Hematopoietic multipotent progenitor cell treated with erythropoietin and hydrocortisone succinate and interleukin-3 and kit ligand, for 6 days (in vitro differentiated cells): ENCODE results near the gene ZFP3.
"Not testable (repeated sequence)": the region's sequence is repeated elsewhere in the genome, so short reads cannot be mapped to it uniquely, and the experiment has no call there.

Experiments
- DNase-seq: peaks from one replicate; pipeline ENCODE4 v3.0.0-alpha.2; 2015

ZFP3 gene

DNA sequence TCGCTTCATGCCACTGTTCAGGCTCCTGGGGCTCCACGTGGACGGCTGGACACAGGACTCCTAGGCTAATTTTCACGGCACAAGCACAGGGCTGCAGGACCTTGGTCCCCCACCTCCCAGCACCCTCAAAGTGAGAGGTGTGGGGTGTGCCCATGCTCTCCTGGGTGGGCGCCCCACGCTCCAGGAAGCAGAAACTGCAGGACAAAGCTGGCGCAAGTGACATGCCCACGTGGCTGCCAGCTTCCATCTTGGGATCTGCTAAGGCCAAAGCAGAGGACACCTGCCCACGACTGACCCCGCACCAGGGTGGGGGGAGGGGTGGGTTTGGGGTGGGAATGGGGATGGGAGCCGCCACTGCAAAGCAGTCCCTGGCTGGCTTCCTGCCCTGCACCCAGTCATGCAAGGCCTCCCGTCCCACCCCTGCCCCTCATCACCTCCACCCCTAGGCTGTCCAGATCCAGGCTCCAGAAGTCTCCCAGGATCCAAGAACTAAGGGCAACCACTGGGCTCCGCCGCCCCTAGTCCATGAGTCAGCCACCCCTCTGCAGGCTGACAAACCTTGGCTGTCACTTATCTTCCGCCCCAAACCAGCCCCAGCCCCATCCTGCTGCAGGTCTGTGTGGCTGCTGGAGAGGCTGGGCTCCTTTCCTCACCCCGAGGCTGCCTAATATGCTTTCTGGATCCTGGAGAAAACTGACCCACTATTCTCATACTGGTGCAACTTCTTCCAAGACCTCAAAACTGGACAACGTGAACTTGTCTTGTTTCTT lies 48.6 kb downstream of the ZFP3 start:
- no peak for DNase-seq

DNA sequence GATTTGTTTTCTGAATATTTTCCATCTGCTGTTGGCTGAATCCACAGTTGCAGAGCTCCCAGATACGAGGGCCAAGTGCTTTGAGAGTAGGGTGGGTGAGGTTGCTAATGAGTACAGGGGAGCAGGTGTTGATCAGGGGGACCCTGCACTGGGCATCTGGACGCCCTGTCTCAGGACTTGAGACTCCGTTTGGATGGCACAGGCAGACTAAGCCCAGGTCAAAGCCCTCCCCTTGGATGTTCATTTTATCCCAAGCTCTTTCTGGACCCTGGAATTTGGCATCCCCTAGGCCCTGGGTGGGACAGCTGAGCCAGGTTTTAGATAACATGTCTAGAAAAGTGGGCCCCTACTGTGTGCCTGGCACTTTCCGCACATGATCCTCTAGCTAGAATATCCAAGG lies 49.6 kb downstream of the ZFP3 start:
- no peak for DNase-seq

DNA sequence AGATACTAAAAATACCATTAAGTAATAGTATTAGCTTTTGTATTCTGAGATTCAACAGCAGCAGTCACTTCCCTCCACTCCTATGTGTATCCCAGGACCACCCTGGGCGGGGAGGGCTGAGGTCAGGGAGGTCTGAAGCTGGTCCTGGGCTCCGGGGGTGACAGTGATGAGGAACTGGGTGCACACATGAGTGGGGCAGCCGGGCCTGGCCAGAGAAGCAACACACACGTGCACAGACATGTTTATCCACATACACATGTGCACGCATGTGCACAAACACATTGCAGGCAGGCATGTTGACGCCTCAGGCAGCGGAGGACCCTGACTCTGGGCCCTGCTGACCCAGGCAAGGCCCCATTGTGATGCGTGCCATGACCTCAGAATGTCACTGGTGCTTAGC lies 50.1 kb downstream of the ZFP3 start:
- not testable (repeated sequence) for DNase-seq

DNA sequence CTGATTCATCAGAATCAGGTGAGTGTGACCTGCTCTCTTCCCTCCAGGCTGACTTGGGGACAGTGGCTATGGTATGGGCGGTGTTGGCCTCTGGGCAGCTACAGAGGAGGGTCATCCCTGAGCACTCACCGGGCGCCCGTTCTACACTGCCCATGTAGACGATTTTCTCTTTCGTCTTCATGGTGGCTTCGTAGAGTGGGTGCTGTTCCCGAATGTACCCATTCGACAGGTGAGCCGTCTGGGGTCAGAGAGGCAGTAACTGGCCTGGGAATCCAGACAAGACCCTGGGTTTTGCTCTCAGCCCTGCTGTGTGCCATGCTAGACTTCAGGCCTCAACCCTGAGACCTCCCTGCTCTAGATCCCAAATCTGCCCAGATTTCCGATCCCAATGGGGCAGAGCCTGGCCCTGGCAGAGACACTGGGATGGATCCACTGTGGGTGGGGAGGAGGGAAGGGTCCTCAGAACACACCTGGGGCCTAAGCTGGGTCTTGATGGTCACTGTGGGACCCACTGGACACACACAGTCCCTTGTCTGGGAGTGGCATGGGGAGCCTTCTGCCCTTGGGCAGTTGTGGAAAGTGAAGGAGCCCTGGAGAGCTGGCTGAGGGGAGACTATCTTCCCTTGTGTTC lies 50.8 kb downstream of the ZFP3 start:
- no peak for DNase-seq

DNA sequence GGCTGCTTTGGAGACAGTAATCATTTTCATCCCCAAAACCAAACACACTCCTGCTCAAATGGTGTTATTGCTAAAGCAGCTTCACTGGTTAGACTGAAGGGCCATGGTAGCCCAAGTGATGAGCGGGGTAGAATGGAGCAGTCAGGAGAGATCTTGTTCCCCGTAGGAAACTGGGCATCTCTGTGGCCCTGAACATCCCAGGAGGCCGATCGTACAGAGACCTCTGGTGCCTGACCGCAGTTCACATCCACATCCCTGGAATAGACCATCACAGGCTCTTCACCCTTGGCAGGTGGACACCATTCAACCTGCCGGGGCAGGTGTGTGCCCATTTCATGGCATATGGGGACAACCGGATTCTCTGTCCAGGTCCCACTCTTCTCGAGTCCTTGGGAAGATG lies 51.5 kb downstream of the ZFP3 start:
- not testable (repeated sequence) for DNase-seq

DNA sequence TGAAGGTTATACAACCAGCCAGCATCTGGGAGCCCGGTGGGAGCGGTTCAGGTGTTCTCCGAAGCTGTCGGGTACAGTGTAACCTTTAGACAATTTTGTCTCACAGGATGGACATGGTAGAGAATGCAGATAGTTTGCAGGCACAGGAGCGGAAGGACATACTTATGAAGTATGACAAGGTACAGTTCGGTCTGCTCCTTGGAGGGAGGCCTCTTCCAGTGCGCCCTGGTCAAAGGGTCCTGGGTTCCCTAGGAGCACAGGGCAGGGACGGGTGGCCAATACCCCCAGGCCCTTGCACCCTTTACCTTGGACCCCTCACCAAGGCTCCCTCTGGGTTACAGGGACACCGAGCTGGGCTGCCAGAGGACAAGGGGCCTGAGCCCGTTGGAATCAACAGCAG lies 52.0 kb downstream of the ZFP3 start:
- not testable (repeated sequence) for DNase-seq

DNA sequence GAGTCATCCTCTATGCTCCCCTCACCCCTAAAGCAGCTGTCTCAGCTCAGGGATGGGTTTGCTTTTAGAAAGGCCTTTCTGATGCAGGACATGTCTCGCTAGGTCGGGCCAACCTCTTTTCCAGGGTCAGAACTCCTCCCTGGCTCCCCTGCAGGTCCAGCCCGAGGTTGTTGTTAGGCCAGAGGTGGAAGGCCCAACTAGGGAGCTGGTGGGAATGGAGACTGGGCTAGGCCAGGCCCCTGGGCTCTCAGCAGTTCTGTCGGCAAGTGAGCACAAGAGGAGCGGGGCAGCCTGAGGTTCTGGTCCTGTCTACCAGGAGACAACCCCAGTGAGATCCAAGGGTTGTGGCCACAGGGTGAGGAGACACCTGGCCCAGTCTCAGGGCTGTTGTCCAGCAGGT lies 52.4 kb downstream of the ZFP3 start:
- DNase-seq = not testable (repeated sequence)

DNA sequence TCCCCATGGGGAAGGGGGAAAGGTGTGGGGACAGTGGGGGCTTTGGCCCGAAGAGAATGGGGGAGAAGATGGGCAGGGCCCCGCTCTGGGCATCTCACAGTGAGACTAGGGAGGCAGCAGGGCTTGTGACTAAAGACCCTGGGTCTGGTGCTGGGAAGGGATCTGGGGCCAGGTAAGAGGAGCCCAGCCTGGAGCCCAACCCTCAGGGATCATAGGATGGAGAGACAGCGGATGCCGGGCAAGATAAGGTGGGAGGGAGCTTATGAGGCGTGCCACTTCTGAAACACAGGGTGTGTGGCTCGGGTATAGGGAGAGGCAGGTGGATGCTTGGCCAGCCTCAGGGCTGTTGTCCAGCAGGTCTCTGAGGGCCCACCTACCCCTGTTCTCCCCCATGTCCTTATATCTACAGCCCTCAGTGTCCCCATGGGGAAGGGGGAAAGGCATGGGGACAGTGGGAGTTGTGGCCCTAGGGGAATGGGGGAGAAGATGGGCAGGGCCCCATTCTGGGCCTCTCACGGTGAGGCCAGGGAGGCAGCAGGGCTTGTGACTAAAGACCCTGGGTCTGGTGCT lies 53.0 kb downstream of the ZFP3 start:
- no peak for DNase-seq

DNA sequence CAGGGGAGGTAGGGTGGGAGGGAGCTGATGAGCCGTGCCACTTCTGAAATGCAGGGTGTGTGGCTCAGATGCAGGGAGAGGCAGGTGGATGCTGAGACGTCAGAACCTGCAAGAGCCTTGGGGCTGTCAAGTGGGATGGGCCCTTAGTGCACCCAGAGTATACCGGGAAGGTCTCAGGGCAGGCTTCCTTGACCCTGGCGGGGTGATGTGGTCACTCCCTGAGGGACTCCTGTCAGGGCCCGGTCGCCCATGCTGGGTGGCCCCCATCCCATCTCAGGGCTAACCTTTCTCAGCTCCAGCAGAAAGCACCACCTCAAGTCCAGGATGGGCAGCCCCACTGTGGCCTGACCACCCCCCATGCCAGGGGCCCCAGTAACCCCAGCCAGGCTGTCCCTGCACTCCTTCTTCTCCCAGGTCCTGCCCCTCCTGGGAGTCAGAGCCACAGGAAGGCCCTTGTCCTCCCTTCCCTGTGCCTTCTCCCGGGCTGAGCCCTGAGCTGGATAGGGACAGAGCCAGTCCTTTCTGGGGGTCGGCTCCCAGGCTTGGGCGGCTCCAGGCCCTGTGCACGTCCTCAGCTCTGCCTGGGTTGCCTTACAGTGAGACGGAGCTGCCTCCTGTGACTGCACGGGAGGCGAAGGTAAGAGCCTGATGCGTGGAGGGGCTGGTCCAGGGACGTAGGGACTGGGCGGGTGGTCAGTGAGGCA lies 53.7 kb downstream of the ZFP3 start:
- DNase-seq = not testable (repeated sequence)

DNA sequence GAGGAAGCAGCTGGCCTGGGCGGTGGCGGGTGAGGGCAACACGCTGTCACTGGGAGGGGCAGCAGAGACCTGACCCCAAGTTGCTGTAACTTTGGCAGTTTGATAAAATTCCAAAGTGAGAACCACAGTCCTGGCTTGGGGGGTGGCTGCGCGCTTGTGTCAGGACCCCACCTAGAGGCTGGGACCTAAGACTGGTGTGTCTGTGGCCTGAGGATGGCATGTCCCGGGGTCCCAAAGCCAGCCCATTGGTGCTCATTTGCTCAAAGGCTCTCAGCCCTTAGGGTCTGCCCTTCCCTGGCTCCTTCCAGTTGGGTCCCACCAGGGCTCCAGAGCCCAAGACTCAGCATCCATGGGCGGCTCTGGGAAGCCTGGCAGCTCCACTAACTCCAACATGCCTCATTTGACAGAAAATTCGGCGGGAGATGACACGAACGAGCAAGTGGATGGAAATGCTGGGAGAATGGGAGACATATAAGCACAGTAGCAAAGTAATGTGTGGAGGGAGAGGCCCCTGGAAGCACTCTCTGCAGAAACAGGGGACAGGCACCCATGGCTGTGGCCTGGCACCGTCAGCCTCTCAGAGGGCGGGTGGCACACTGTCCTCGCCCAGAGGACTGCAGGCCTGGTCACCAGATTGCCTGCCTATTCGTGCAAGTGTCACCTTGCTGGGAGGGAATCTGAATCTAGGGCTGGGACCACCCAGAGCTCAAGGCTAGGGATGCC lies 54.4 kb downstream of the ZFP3 start:
- DNase-seq = not testable (repeated sequence)

DNA sequence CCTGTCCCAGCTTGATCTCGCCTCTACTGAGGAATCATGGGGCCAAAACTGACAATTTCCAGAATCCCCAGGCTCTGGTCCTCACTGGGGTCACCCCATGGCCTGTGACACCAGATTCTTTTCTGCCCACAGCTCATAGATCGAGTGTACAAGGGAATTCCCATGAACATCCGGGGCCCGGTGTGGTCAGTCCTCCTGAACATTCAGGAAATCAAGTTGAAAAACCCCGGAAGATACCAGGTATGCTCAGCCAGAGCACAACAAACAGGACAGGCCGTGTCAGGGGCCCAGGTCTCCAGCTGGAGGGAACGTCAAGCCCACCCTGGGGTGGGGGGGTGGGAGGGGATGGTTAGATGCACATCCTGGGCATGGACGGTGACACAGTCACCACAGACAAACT lies 55.0 kb downstream of the ZFP3 start:
- DNase-seq = no peak

DNA sequence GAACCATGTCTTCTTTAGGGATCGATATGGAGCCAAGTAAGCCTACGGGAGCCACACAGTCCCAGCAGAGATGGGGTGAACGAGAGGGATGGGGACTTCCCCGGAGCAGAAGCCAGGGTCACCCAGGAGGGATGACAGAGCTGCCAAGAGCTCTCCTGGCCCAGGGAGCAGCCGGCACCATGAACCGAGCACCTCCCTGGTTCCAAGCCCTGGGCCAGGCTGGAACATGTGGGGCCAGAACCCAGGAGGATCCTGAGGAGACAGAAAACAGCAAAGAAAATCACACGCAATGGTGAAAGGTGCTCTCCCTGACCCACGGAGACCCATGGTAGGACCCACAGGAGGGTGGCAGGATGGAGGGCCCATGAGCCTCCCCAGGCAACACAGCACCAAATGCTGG lies 55.7 kb downstream of the ZFP3 start:
- DNase-seq = not testable (repeated sequence)

DNA sequence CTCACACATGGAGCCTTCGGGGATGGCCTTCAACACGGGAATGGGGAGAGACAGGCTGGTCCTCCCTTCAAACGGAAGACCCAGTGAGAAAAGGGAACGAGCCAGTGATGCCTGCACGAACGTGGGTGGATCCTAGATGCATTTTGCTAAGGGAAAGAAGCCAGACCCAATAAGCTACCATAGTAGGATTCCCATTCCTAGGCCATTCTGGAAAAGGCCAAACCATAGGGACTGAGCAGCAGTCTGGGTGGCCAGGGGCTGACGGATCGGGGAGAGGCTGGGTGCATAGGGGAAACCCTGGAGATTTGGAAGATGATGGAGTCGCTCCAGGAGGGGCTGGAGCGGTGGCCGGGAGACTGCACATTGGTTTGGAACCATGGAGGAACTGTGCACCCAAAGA lies 56.3 kb downstream of the ZFP3 start:
- DNase-seq = not testable (repeated sequence)

DNA sequence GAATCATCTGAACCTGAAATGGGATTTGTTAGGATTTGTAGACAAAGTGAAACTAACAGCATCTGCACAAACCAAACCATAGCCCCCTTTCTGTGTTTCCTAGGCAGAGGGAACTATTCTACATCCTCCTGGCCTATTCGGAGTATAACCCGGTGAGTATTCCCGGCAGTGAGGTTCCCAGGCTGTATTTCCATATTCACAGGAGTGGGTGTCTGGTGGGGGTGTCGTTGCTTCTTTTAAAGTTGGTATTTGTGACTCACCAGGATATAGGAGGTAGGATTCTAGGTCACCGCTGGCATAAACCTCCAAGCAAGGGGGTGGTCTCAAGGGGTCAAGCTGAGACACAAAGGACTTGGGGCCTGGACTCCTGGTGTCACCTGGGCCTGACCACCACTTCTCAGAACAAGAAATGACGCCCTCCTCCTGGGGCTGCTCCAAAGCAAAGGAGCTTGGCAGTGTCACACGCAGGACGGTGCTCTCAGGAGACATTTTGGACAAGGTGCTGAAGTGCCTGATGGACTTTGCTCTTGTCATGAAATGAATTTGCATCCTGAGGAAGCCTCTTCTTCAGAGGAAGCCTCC lies 57.0 kb downstream of the ZFP3 start:
- not testable (repeated sequence) for DNase-seq

DNA sequence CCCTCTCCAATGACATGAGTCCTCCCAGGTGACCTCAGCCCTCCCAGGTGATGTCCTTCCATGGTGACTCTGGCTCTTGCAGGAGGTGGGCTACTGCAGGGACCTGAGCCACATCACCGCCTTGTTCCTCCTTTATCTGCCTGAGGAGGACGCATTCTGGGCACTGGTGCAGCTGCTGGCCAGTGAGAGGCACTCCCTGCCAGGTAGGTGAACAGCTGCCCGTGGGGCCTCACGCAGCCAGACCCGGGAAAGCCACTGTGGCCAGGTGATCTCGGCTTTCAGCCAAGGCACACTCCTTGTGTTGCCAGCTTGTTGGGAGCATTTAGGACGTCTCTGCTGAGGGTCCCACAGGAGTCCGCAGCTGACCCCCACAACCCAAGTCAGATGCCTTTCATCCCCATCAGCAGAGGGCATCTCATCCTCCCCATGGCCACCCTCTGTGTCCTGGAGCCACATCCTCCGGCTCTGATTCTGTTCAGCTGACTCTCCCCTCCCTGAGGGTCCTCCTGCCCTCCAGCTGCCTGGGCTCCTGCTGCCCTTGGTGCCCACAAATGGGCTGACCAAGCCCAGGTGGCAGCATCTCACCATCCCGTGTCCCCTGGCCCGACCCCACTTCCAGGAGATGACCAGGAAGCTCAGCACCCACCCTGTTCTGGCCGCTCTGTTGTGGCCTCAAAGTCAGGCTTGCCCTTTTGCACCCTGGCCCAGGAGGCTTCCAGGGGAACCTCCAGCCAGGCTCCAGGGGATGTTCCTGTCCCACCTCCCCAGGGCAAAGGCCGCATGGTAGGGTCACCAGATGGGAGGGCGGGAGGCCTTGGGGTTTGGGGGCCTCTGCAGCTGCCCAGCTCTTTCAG lies 57.7 kb downstream of the ZFP3 start:
- no peak for DNase-seq

DNA sequence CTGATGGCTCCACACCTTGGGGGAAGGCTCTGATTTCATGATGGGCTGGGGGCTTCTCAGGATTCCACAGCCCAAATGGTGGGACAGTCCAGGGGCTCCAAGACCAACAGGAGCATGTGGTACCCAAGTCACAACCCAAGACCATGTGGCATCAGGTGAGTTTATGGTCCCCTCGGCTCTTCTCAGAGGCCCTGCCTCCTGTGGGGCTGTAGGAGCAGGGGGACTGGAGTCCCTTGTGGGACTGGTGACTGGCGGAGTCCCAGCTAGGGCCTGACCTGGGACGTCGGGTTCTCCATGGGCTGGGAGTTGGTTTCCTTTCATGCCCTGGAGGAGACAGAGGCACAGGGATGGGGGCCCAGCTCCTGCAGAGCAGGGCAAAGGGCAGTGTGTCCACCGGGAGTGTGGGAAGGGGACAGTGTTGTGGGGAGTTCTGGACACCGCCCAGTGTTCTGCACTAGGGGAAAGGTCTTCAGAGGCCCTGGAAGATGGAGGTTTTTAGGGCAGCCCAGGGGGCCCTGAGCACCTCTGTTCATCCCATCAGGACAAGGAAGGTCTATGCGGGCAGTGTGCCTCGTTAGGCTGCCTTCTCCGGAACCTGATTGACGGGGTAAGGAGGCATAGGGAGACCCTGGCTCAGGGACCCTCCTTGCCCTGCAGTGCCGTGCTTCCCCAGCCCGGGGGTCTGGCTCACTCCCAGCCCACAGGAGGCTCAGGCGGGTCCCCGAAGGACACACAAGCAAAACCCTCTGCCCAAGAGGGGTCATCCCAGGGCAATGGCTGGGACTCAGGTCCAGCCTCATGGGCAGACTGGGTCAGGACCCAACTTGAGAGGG lies 58.5 kb downstream of the ZFP3 start:
- DNase-seq = not testable (repeated sequence)

DNA sequence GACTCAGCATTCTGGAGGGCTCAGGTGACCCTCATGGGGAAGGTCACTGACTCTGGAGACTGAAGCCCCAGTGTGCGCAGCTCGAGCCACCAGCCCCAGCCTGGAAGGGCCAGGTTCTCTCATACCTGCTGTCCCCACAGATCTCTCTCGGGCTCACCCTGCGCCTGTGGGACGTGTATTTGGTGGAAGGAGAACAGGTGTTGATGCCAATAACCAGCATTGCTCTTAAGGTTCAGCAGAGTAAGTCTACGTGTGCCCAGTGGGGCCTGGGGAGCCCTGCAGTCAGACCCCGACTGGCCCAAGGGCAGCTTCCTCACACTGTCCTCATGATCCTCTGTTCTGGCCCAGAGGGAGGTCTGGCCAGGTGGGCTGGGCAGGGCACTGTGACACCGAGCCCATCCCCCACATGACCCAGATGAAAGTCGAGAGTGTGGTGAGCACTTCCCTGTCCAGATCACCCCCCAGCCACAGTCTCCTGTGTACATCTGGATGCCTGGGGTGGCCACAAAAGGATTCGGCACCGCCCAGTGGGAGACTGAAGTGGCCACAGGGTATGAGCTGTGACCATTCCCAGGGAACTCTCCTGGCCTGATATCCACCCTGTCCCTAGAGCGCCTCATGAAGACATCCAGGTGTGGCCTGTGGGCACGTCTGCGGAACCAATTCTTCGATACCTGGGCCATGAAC lies 59.4 kb downstream of the ZFP3 start:
- not testable (repeated sequence) for DNase-seq

DNA sequence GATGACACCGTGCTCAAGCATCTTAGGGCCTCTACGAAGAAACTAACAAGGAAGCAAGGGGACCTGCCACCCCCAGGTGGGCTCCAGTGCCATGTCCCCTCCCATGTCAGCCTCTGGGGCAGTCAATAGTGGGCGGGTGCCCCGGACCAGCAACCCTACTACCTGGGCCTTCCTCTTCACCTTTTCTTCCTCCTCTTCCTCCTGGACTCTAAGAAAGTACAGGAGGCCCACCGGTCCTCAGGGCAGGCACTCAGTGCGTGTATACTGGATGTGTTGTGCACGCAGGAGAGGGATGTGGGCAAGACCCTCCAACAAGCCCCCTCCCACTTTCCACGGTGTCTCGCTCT lies 59.9 kb downstream of the ZFP3 start:
- DNase-seq = not testable (repeated sequence)

DNA sequence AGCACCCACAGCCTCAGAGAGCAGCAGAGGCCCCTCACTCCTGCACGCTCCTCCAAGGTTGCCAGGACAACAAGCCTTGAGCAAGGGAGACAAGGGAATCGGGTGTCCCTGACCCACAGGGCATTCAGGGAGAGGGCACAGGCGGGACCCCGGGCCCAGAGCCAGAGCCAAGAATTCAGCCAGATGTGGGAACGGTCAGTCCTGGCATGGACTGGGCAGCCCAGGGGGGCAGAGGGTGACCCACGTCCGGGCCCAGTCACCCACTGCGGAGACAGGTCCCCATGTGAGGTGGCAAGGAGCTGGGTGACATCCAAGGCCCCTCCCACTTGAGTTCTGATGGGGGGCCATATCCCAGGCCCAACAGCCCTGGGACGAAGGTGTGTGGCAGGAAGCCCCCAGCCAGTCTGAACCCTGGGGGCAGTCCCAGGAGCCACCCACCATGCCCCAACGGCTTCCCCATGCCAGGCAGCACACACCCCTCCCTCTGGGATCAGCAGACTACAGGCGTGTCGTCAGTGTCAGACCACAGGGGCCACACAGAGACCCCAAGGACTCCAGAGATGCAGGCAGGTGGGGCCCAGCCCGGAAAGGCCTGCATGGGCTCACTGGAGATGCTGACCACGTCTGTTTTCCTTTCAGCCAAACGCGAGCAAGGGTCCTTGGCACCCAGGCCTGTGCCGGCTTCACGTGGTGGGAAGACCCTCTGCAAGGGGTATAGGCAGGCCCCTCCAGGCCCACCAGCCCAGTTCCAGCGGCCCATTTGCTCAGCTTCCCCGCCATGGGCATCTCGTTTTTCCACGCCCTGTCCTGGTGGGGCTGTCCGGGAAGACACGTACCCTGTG lies 60.6 kb downstream of the ZFP3 start:
- no peak for DNase-seq
